ENCODE measurements around the gene KCNT1.

- TF ChIP-seq GATA3 (IDR thresholded peaks at IDR 0.05; ENCODE audit: low read depth, low read length) (no peak), GATA2 (IDR thresholded peaks at IDR 0.05; ENCODE audit: low read depth, low read length) (no peak)
These were observed 32.2 kb upstream of the KCNT1 start for GRCh38 chr9:135669616-135670285.
